Measurements from ENCODE around the gene SHH. TPM values are rescaled to one million over a fixed set of nuclear protein-coding genes. Genes with fewer than 3 reads are reported as not detected.
"Not testable (repeated sequence)": the region's sequence is repeated elsewhere in the genome, so short reads cannot be mapped to it uniquely, and the experiment has no call there.

The SHH gene
- polyA plus RNA-seq, 1 experiment = not detected

- no peak overlapping the region for H3K27ac ChIP-seq (ENCODE audit: low read depth, low read length)
- H3K4me3 ChIP-seq (ENCODE audit: low read depth, low read length) = no peak overlapping the region
- ChIA-PET CTCF (no interaction called here), POLR2A (no interaction called here)
- H3K27me3 ChIP-seq (ENCODE audit: control insufficient read depth, insufficient read depth, low read length) = peaks cover 11% of the 10 kb centered on the region
- peaks cover 26% of the 10 kb centered on the region for H3K9me3 ChIP-seq (ENCODE audit: control insufficient read depth, insufficient read depth, low read length)
- no peak for TF ChIP-seq CTCF (IDR thresholded peaks at IDR 0.05; ENCODE audit: low read depth, low read length)
- DNase-seq (ENCODE audit: low read depth, low spot score) = no peak
Observed at GRCh38 chr7:155819186-155819585, 6.9 kb upstream of the SHH start.

DNA sequence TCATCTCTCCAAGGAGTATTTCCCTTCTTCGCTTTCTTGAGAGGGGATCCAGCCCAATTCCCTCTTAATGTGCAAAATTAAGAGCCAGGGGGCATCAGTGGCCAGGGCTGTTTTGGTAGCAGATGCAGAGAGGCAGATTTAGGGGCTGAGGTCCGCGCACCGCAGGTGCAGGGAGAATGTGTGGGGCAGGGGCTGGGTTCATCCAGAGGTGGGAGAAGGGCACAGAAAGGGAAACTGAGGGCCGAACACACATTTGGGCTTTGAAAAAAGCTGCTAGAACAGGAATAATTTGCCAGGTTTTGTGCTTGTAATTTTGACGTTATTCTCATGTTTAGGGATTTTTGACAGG is 6.5 kb upstream of the SHH start:
- H3K27me3 ChIP-seq (ENCODE audit: control insufficient read depth, insufficient read depth, low read length) = peaks cover 14% of the 10 kb centered on the region
- peaks cover 26% of the 10 kb centered on the region for H3K9me3 ChIP-seq (ENCODE audit: control insufficient read depth, insufficient read depth, low read length)
- no peak for DNase-seq (ENCODE audit: low read depth, low spot score)
- no peak overlapping the region for H3K4me3 ChIP-seq (ENCODE audit: low read depth, low read length)
- no peak overlapping the region for H3K27ac ChIP-seq (ENCODE audit: low read depth, low read length)
- CTCF ChIA-PET = no interaction called here
- TF ChIP-seq CTCF (IDR thresholded peaks at IDR 0.05; ENCODE audit: low read depth, low read length) = no peak
- POLR2A ChIA-PET = no interaction called here

DNA sequence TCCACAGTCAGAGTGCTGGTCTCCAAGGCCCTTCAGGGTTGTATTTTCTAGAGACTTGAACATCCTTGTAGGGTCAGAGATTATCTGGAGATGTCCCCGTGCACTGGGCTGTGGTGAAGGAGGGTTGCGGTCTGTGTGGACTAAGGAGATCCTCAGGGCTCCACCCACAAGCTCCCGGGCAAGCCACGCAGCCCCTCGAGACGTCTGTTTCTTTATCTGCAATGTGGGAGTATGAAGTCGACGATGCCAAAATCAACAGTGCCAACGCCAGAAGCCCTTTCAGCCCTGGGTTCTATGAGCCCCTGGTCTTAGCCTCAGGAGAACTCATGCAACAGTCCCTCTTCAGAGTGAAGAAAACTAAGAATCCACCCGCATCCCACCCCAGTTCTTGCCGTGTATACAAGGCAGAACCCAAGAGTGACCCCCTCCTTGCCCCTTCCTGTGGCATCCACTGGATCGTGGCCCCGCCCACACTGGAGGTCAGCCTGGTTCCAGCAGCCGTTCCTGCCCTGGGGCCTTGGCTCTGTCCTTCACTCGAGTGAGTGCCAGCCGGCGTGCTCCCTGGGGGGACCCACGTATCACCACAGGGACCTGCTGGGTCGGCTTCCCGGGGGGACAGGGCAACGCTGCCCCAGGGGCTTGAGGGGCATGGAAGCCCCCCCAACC is 6.0 kb upstream of the SHH start:
- no peak for TF ChIP-seq CTCF (IDR thresholded peaks at IDR 0.05; ENCODE audit: low read depth, low read length)
- no peak overlapping the region for H3K27ac ChIP-seq (ENCODE audit: low read depth, low read length)
- no peak overlapping the region for H3K4me3 ChIP-seq (ENCODE audit: low read depth, low read length)
- ChIA-PET POLR2A (no interaction called here), CTCF (no interaction called here)
- no peak for DNase-seq (ENCODE audit: low read depth, low spot score)
- H3K9me3 ChIP-seq (ENCODE audit: control insufficient read depth, insufficient read depth, low read length) = peaks cover 26% of the 10 kb centered on the region
- peaks cover 20% of the 10 kb centered on the region for H3K27me3 ChIP-seq (ENCODE audit: control insufficient read depth, insufficient read depth, low read length)

- H3K27ac ChIP-seq (ENCODE audit: low read depth, low read length); POLR2A ChIA-PET; H3K4me3 ChIP-seq (ENCODE audit: low read depth, low read length); DNase-seq (ENCODE audit: low read depth, low spot score): not testable (repeated sequence)
- CTCF ChIA-PET = interaction anchor here (0.9 kb wide), 1 partner anchor 657 kb away, joined by 3 read pairs; no protein-coding TSS in a partner anchor
- Histone ChIP-seq H3K9me3 (ENCODE audit: control insufficient read depth, insufficient read depth, low read length) (peaks cover 26% of the 10 kb centered on the region), H3K27me3 (ENCODE audit: control insufficient read depth, insufficient read depth, low read length) (peaks cover 24% of the 10 kb centered on the region)
Observed at GRCh38 chr7:155817515-155817914, 5.3 kb upstream of the SHH start.

DNA sequence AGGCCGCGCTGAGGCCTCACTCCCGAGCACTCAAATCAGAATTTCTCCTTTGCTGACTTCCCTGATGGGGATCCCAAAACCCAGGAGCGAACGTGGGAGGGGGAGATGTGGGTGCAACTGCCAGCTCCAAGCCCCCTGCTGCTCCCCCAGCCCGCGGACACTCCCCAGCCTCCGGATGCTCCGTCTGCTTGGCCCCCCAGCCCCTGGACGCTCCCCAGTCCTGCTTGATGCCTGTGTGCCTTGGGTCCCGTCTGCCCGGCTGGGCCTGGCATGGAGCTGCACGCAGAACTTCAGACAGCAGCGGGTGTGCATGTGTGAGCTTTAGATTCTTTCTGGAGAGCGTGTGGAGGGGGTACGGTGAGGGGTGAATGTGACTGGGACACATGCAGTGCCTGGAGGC is 4.7 kb upstream of the SHH start:
- ChIA-PET CTCF (interaction anchor here (0.9 kb wide), 1 partner anchor 657 kb away, joined by 3 read pairs; no protein-coding TSS in a partner anchor), POLR2A (no interaction called here)
- Histone ChIP-seq H3K27ac (ENCODE audit: low read depth, low read length) (no peak overlapping the region), H3K4me3 (ENCODE audit: low read depth, low read length) (no peak overlapping the region), H3K27me3 (ENCODE audit: control insufficient read depth, insufficient read depth, low read length) (peaks cover 30% of the 10 kb centered on the region), H3K9me3 (ENCODE audit: control insufficient read depth, insufficient read depth, low read length) (peaks cover 26% of the 10 kb centered on the region)
- TF ChIP-seq CTCF (IDR thresholded peaks at IDR 0.05; ENCODE audit: low read depth, low read length) = no peak
- DNase-seq (ENCODE audit: low read depth, low spot score) = no peak
